NCI-H1436 treated with DMSO at 0.1 percent for 48 hours (cell line): ENCODE results near the gene OR4K17.
"Not testable (repeated sequence)": the region's sequence is repeated elsewhere in the genome, so short reads cannot be mapped to it uniquely, and the experiment has no call there.

Experiments used
- DNase-seq: peaks from one replicate; lab custom pipeline; 2025; lab: John Stamatoyannopoulos, UW

The OR4K17 gene

GRCh38 chr14:20110438-20110837 is at the start of gene OR4K17:
OR4K17 (plus strand) TSS chr14:20110739; CDS start chr14:20117500, 6,761 bp downstream.
- DNase-seq: no peak

- DNase-seq: no peak
Measured at GRCh38 chr14:20092050-20092449, 18.5 kb upstream of the OR4K17 start.

- DNase-seq: no peak
Measured at GRCh38 chr14:20093442-20093841, 17.1 kb upstream of the OR4K17 start.

GRCh38 chr14:20098926-20099770 is 11.4 kb upstream of the OR4K17 start:
- DNase-seq: not testable (repeated sequence)

- DNase-seq: no peak
Measured at GRCh38 chr14:20112321-20112720, 1.8 kb downstream of the OR4K17 start.

- DNase-seq: no peak
Measured at GRCh38 chr14:20116748-20117147, 6.2 kb downstream of the OR4K17 start.

GRCh38 chr14:20118795-20119194 is 8.3 kb downstream of the OR4K17 start:
- no peak for DNase-seq

- DNase-seq: no peak
Measured at GRCh38 chr14:20138520-20138919, 28.0 kb downstream of the OR4K17 start, which contains the start of gene OR4N5. OR4N5 (plus strand) TSS chr14:20138820; CDS start chr14:20143736, 4,916 bp downstream.

- no peak for DNase-seq
Measured at GRCh38 chr14:20143911-20144310, 33.4 kb downstream of the OR4K17 start.

GRCh38 chr14:20144820-20145219 is 34.3 kb downstream of the OR4K17 start:
- no peak for DNase-seq

GRCh38 chr14:20164462-20164861 is 53.9 kb downstream of the OR4K17 start:
- no peak for DNase-seq

GRCh38 chr14:20167091-20167490 is 56.6 kb downstream of the OR4K17 start:
- no peak for DNase-seq

- not testable (repeated sequence) for DNase-seq
Measured at GRCh38 chr14:20169852-20170251, 59.3 kb downstream of the OR4K17 start.
